Central memory CD4-positive, alpha-beta T cell (primary cell): ENCODE results near the gene RBSN.

Experiments
- DNase-seq: peaks from one replicate; pipeline ENCODE4 v3.0.0; 2022

The RBSN gene

GRCh38 chr3:15099364-15100098 lies 583 bp upstream of the RBSN start:
- DNase-seq, result no peak

- peak; percentile 16 for DNase-seq
These were observed 1.1 kb downstream of the RBSN start for GRCh38 chr3:15097891-15098290.

- DNase-seq, result no peak
These were observed 2.9 kb downstream of the RBSN start for GRCh38 chr3:15096046-15096445.

GRCh38 chr3:15094187-15094875 lies 4.6 kb downstream of the RBSN start:
- DNase-seq, result no peak

GRCh38 chr3:15092686-15093085 lies 6.3 kb downstream of the RBSN start:
- no peak for DNase-seq

GRCh38 chr3:15091575-15091974 lies 7.4 kb downstream of the RBSN start:
- no peak for DNase-seq

GRCh38 chr3:15089201-15089600 lies 9.7 kb downstream of the RBSN start:
- DNase-seq, result no peak

GRCh38 chr3:15086699-15087098 lies 12.2 kb downstream of the RBSN start:
- DNase-seq, result no peak

GRCh38 chr3:15086263-15086662 lies 12.7 kb downstream of the RBSN start:
- DNase-seq, result no peak

- DNase-seq, result no peak
These were observed 15.7 kb downstream of the RBSN start for GRCh38 chr3:15083252-15083651.

- no peak for DNase-seq
These were observed 16.8 kb downstream of the RBSN start for GRCh38 chr3:15081960-15082664.

GRCh38 chr3:15079091-15079490 lies 19.9 kb downstream of the RBSN start:
- no peak for DNase-seq

GRCh38 chr3:15074500-15074899 lies 24.4 kb downstream of the RBSN start:
- DNase-seq, result no peak

GRCh38 chr3:15071699-15072098 lies 27.2 kb downstream of the RBSN start:
- DNase-seq, result no peak

- DNase-seq, result no peak
These were observed 29.5 kb downstream of the RBSN start for GRCh38 chr3:15069441-15069840.

- no peak for DNase-seq
These were observed 32.5 kb downstream of the RBSN start for GRCh38 chr3:15066467-15066866.

GRCh38 chr3:15065550-15066007 lies 33.4 kb downstream of the RBSN start:
- no peak for DNase-seq

- peak; percentile 88 for DNase-seq
These were observed 34.0 kb downstream of the RBSN start, which contains the start of gene MRPS25 for GRCh38 chr3:15064835-15065549. Gene MRPS25 (minus strand): TSS chr3:15065315. CDS start chr3:15065194, 121 bp downstream.

- DNase-seq, result peak; percentile 8
These were observed 34.6 kb downstream of the RBSN start for GRCh38 chr3:15064299-15064834.

- no peak for DNase-seq
These were observed 35.2 kb downstream of the RBSN start for GRCh38 chr3:15063656-15064286.

- DNase-seq, result no peak
These were observed 35.7 kb downstream of the RBSN start for GRCh38 chr3:15063238-15063637.

GRCh38 chr3:15060029-15060428 lies 38.9 kb downstream of the RBSN start:
- no peak for DNase-seq
